Neutrophil (primary cell): ENCODE results near the gene CPLX4.

Experiments used
- H3K27ac ChIP-seq: fragments of 200-600 bp; sonication (generic); 2 replicates; pipeline ENCODE4 v1.5.1; 2016; ENCODE audit warnings: mild to moderate bottlenecking, moderate library complexity
- H3K27me3 ChIP-seq: fragments of 200-600 bp; sonication (generic); 2 replicates; pipeline ENCODE4 v1.6.0; 2016; ENCODE audit warnings: mild to moderate bottlenecking
- H3K36me3 ChIP-seq: fragments of 200-600 bp; sonication (generic); 2 replicates; pipeline ENCODE4 v1.5.1; 2017
- H3K4me1 ChIP-seq, 2 experiments: fragments of 200-600 bp in 1 of 2; sonication (generic) in 1 of 2; 1 replicate in 1 of 2; 2 replicates in 1 of 2; pipeline versions ENCODE4 v1.5.1 to v1.6.1; 2013 to 2016; ENCODE audit warnings: low read depth in 1 of 2, low read length in 1 of 2, mild to moderate bottlenecking in 1 of 2, moderate library complexity in 1 of 2; ENCODE audit not compliant: control insufficient read depth in 1 of 2, insufficient read depth in 1 of 2
- H3K4me3 ChIP-seq, 2 experiments: fragments of 200-600 bp in 1 of 2; sonication (generic) in 1 of 2; 1 replicate in 1 of 2; 2 replicates in 1 of 2; pipeline ENCODE4 v1.5.1; 2013 to 2016; ENCODE audit warnings: low read depth in 1 of 2, low read length in 1 of 2, mild to moderate bottlenecking in 1 of 2, moderate library complexity in 1 of 2
- H3K9me3 ChIP-seq: fragments of 200-600 bp; sonication (generic); 2 replicates; pipeline ENCODE4 v1.5.1; 2016
- CTCF ChIP-seq: fragments of 200-600 bp; sonication (generic); IDR thresholded peaks from 2 replicates; pipeline ENCODE4 v1.5.1; 2016; ENCODE audit warnings: antibody characterized with exemption

The CPLX4 gene

GRCh38 chr18:59279722-59280121, 38.7 kb downstream of the CPLX4 start:
- H3K36me3 ChIP-seq = no peaks in the 10 kb centered on the region
- no peak for TF ChIP-seq CTCF
- no peaks in the 10 kb centered on the region for H3K4me1 ChIP-seq
- H3K27ac ChIP-seq = no peak overlapping the region
- H3K27me3 ChIP-seq = peaks cover 96% of the 10 kb centered on the region
- no peak overlapping the region for H3K4me3 ChIP-seq
- no peaks in the 10 kb centered on the region for H3K9me3 ChIP-seq

GRCh38 chr18:59279193-59279592, 39.3 kb downstream of the CPLX4 start:
- no peaks in the 10 kb centered on the region for H3K36me3 ChIP-seq
- no peak overlapping the region for H3K4me3 ChIP-seq
- peaks cover 100% of the 10 kb centered on the region for H3K27me3 ChIP-seq
- no peaks in the 10 kb centered on the region for H3K4me1 ChIP-seq
- no peaks in the 10 kb centered on the region for H3K9me3 ChIP-seq
- no peak overlapping the region for H3K27ac ChIP-seq
- TF ChIP-seq CTCF = no peak

- H3K4me1 ChIP-seq = no peaks in the 10 kb centered on the region
- H3K27me3 ChIP-seq = peaks cover 100% of the 10 kb centered on the region
- H3K4me3 ChIP-seq = no peak overlapping the region
- no peak overlapping the region for H3K27ac ChIP-seq
- no peaks in the 10 kb centered on the region for H3K9me3 ChIP-seq
- TF ChIP-seq CTCF = no peak
- H3K36me3 ChIP-seq = no peaks in the 10 kb centered on the region
Observed at GRCh38 chr18:59278793-59279192, 39.7 kb downstream of the CPLX4 start.

GRCh38 chr18:59276047-59276446, 42.4 kb downstream of the CPLX4 start:
- Histone ChIP-seq H3K36me3 (no peaks in the 10 kb centered on the region), H3K27ac (no peak overlapping the region), H3K9me3 (no peaks in the 10 kb centered on the region), H3K4me1 (peaks cover 0 to 8% of the 10 kb centered on the region in 2 experiments), H3K4me3 (no peak overlapping the region), H3K27me3 (peaks cover 100% of the 10 kb centered on the region)
- TF ChIP-seq CTCF = no peak

- H3K27ac ChIP-seq = no peak overlapping the region
- no peaks in the 10 kb centered on the region for H3K36me3 ChIP-seq
- H3K27me3 ChIP-seq = peaks cover 100% of the 10 kb centered on the region
- H3K9me3 ChIP-seq = no peaks in the 10 kb centered on the region
- H3K4me1 ChIP-seq = peaks cover 0 to 8% of the 10 kb centered on the region in 2 experiments
- TF ChIP-seq CTCF = no peak
- no peak overlapping the region for H3K4me3 ChIP-seq
Observed at GRCh38 chr18:59275406-59275949, 43.0 kb downstream of the CPLX4 start.

- no peaks in the 10 kb centered on the region for H3K36me3 ChIP-seq
- no peak overlapping the region for H3K27ac ChIP-seq
- TF ChIP-seq CTCF = no peak
- no peaks in the 10 kb centered on the region for H3K9me3 ChIP-seq
- H3K4me1 ChIP-seq = peaks cover 0 to 8% of the 10 kb centered on the region in 2 experiments
- no peak overlapping the region for H3K4me3 ChIP-seq
- H3K27me3 ChIP-seq = peaks cover 100% of the 10 kb centered on the region
Observed at GRCh38 chr18:59274533-59274928, 43.9 kb downstream of the CPLX4 start.
